Measurements from ENCODE around the gene NUP205. TPM values are rescaled to one million over a fixed set of nuclear protein-coding genes. Genes with fewer than 3 reads are reported as not detected.

The NUP205 gene
- total RNA-seq, 6 experiments from 2014 or later: 12.3 to 20.8 (median 16.1) TPM

DNA sequence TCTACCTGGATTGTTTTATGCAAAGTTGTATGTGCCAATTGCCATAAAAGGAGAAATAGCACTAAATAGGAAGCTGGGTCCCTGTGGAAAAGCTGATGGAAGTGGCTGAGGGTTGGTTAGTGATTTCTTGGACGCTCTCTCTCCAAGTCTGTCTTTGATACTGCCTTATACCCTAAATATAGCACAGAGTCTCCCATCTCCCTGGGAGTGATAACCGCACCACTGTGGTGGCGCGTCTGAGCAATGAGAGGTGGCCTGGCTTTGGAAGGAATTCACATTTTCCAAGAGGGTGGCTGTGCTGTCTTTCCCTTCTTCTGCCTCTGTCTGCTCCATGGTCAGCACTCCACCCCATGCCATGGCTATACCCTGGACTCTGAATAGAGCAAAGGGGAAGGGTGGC, 135.8 kb downstream of the NUP205 start:
- no peaks in the 10 kb centered on the region for H3K27me3 ChIP-seq
- intact Hi-C loops (cut with DNase I): no loop called here
- H3K36me3 ChIP-seq: no peaks in the 10 kb centered on the region
- 100% methylated on average over 1 of the region's 4 CpGs for WGBS (ENCODE audit: insufficient coverage, low coverage, low lambda C conversion rate, missing lambda C conversion rate)
- H3K9me3 ChIP-seq: no peaks in the 10 kb centered on the region
- H3K4me3 ChIP-seq: no peak overlapping the region
- H3K27ac ChIP-seq: no peak overlapping the region
- ATAC-seq: no peak
- TF ChIP-seq, protein P1, sequence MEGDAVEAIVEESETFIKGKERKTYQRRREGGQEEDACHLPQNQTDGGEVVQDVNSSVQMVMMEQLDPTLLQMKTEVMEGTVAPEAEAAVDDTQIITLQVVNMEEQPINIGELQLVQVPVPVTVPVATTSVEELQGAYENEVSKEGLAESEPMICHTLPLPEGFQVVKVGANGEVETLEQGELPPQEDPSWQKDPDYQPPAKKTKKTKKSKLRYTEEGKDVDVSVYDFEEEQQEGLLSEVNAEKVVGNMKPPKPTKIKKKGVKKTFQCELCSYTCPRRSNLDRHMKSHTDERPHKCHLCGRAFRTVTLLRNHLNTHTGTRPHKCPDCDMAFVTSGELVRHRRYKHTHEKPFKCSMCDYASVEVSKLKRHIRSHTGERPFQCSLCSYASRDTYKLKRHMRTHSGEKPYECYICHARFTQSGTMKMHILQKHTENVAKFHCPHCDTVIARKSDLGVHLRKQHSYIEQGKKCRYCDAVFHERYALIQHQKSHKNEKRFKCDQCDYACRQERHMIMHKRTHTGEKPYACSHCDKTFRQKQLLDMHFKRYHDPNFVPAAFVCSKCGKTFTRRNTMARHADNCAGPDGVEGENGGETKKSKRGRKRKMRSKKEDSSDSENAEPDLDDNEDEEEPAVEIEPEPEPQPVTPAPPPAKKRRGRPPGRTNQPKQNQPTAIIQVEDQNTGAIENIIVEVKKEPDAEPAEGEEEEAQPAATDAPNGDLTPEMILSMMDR (IDR thresholded peaks at IDR 0.05): no peak
- no peak for TF ChIP-seq POLR2A (IDR thresholded peaks at IDR 0.05)
- no peaks in the 10 kb centered on the region for H3K4me1 ChIP-seq
- DNase-seq: no peak

DNA sequence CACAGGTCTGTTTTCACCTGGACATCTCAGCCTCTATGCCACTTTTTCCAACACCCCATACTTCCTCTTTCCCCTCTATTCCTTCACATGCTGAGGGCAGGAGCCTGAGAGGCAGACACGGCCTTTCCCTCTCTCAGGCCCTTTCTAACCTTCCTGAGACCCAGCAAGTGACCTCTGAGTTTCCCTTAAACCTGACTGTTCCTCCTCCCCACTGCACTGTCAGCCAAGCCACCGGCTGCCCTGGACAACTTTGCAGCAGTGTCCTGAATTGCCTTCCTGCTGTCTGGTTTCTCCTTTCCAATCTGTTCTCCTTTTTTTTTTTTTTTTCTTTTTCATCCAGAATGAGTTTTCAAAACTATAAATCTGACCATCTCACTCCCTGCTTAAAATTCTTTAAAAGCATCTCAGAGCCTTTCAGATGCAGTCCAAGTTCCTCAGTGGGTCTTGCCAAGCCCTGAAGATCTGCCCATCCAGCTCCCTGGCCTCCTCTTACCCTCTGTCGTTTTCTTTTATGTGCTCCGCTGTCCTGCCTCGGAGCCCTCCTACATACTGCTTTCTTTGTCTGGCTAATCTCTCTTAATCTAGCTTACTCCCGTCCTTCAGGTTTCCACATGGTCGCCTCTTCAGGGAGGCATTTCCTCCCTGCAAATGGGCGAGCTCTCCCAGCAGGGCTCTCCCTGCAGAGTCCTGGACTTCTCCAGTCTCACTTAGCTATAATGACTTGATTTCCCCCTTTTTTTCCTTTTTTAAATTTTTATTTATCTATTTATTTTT, 139.7 kb downstream of the NUP205 start:
- intact Hi-C loops (cut with DNase I): no loop called here
- Histone ChIP-seq H3K4me1 (no peaks in the 10 kb centered on the region), H3K36me3 (no peaks in the 10 kb centered on the region), H3K9me3 (no peaks in the 10 kb centered on the region), H3K27ac (no peak overlapping the region), H3K4me3 (no peak overlapping the region), H3K27me3 (no peaks in the 10 kb centered on the region)
- DNase-seq (no peak), ATAC-seq (peak in 2 of 4 donors; percentile 29 to 44)
- 72% methylated on average over 8 of the region's 8 CpGs for WGBS (ENCODE audit: insufficient coverage, low coverage, low lambda C conversion rate, missing lambda C conversion rate)
- TF ChIP-seq POLR2A (IDR thresholded peaks at IDR 0.05): no peak
- TF ChIP-seq, protein P1 (IDR thresholded peaks at IDR 0.05): no peak

Small RNAs within 50 kb of the gene (small RNA-seq; reads per million reads assigned to genes)
- 0 reads per million in 2 experiments for gene RNU6-1154P

Other genes starting within 250 kb of the NUP205 start
- gene CNOT4, start 47.8 kb upstream of the NUP205 start, total RNA-seq: 10 to 100 TPM in 3 of 6 experiments, 1 to 10 TPM in 3; 9.1 to 14.1 (median 11.0) TPM
- gene STMP1, start 104.6 kb downstream of the NUP205 start, total RNA-seq: 10 to 100 TPM in 5 of 6 experiments, 1 to 10 TPM in 1; 8.8 to 20.6 (median 14.6) TPM
- gene SLC13A4, start 170.3 kb downstream of the NUP205 start, total RNA-seq: under 1 TPM in 4 of 6 experiments, not detected in 2; 0.09 to 0.25 (median 0.18) TPM
- gene FAM180A, start 190.9 kb downstream of the NUP205 start, total RNA-seq: 10 to 100 TPM in 1 of 6 experiments, 1 to 10 TPM in 5; 2.8 to 14.9 (median 6.4) TPM

Measured in right lobe of liver (tissue), 6 donors.